Mammary microvascular endothelial cell (primary cell): ENCODE measurements around the gene MFGE8. TPM values are rescaled to one million over a fixed set of nuclear protein-coding genes. Genes with fewer than 3 reads are reported as not detected.

Experiments used
- total RNA-seq: library from RNA; depleted of rRNA; stranded (reverse); fragments of >200 nt; gene quantifications from 2 replicates; pipeline ENCODE4 v1.2.3, GENCODE V29; 2015

The MFGE8 gene, protein sequence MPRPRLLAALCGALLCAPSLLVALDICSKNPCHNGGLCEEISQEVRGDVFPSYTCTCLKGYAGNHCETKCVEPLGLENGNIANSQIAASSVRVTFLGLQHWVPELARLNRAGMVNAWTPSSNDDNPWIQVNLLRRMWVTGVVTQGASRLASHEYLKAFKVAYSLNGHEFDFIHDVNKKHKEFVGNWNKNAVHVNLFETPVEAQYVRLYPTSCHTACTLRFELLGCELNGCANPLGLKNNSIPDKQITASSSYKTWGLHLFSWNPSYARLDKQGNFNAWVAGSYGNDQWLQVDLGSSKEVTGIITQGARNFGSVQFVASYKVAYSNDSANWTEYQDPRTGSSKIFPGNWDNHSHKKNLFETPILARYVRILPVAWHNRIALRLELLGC
- 32.6 and 39.8 TPM in 2 replicates for total RNA-seq

DNA sequence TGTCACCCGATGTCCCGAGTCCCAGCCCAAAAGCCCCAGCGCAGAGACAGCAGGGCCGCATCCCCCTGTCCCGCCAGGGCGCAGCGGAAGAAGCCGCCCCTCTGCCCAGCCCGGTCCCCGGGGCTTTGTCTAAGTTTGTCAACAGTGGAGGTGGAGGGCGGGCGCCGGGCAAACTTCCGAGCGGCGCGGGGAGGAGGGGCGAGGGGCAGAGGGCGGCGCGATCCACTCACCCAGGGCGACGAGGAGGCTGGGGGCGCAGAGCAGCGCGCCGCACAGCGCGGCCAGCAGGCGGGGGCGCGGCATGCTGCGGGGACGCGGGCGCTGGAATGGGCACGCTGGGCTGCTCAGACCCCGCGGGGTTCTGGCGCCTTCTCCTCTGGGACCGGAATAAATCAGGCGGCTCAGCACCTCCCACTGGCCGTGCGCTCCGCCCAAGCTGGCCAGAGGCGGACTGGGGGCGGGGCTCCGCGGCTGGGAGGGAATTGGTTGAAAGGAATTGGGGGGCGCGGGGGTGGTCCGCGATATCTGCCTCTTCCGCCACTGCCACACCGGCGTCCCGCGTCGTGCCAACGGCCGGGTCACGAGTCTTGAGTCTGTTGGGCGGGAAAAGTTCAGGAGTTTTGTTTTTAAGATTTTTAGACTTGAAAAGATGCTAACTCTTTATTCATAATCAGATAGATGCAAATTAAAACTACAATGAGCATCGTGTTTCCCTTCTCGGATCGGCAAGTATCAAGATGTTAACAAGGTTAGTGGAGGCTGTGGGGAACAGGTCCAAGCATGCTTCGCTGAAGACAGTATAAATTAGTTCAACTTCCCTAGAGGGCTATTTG is at the start of gene MFGE8:
Gene MFGE8, minus strand, starts transcription at position 363 of the 833 bp plus-strand sequence. Its CDS starts 60 bp downstream, at position 303.

DNA sequence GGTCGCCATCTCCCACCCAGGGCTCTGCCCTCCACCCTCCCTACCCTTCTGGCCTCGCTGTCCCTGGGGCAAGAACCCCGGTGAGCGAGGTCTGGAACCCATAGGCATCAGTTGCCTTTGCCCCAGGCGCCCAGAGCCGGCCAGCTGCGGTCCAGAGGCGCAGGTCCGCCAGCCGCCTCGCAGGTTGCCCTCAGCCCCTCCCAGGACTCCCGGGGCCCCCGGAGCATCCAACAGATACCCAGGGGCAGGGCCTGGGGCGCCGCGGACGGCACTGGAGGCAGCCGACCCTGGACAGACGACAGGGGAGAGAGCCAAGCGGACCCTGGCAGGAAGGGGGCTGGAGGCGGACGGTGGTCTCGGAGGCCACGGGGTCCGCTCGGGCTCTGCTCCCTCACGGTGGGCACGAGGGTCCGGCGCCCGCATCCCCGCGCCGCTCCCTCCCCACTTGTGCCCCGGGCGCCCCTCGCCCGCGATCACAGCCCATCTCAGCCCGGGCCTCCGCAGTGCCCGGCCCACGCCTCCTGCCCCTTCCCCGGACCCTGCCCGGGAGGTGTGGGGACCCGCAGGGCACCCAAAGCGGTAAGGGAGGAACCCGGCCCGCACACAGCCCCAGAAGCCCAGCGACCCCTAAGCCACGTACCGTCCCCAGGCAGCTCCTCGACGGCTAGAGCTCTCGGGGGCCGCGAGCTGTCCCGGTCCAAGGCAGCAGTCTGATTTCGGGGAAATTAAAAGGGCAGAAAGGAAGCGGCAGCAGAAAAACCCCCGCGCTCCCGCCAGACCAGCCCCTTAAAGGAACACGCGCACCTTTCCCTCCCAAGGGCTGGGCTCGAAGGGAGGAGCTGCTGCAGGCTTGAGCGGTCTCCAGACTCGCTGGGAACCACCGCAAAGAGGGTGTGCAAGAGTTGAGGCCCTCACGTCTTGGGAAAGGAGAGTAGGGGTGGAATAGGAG is 18.1 kb downstream of the MFGE8 start, which contains the start of gene HAPLN3:
Gene HAPLN3, minus strand, starts transcription at position 726 of the 949 bp plus-strand sequence. CDS start 8,246 bp downstream, outside the sequence.

Other genes starting within 250 kb of the MFGE8 start
- gene ACAN, start 109.9 kb downstream of the MFGE8 start, total RNA-seq = under 0.01 TPM in 1 of 2 replicates, not detected in the other
- 10.5 and 11.7 TPM in 2 replicates for gene HAPLN3, start 17.8 kb downstream of the MFGE8 start, total RNA-seq
- 31.6 and 40.5 TPM in 2 replicates for gene ABHD2, start 175.1 kb upstream of the MFGE8 start, total RNA-seq